GM18868 (cell line): ENCODE results near the gene FBXO9.

Experiments
- ATAC-seq: cut with Tn5 transposase; IDR thresholded peaks from one replicate; pipeline ENCODE4 v1.9.1; 2021; ENCODE audit warnings: mild to moderate bottlenecking, moderate library complexity; ENCODE audit not compliant: unreplicated experiment

Gene FBXO9

DNA sequence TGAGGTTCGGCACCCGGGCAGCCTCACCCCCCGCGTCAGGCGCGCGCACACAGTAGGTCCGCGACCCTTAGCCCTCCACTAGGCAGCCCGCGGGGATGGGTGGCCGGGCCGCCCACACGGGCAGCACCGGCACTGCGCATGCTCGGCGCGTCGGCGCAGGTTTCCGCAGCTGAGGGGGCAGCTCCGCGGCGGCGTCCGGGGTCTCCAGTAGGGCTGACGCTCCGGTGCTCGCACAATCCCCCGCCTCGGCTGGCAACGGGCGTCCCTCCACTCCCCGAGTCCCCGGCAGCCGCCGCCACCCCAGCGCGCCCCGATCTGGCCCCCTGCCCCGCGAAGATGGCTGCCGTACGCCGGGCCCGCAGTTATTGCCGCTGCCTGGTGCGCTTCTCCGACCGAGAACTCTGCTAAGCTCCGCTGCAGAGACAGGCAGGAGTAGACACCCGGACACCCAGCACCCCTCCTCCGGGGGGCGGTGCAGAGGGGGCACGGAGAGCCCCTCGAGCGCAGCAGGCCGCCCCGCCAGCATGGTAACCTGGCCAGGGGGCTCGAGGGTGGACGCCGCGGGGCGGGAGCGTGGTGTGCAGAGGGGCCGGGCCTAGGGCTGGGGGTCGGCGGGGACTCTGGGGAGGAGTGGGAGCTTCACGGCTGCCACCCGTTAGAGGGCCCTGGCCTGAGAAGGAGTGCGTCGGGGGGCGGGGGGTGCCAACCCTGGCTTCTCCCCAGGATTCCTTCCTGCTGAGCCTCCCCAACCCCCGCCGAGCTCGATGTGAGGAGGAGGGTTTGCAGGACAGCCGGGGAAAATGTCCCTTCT is at the start of gene FBXO9:
FBXO9 (plus strand) TSS at position 139 of the 811 bp plus-strand sequence; CDS start at position 525, 386 bp downstream.
- ATAC-seq, result peak; percentile 42

- no peak for ATAC-seq
Observed at GRCh38 chr6:53015486-53015885, 49.7 kb upstream of the FBXO9 start.

- no peak for ATAC-seq
Observed at GRCh38 chr6:53018446-53018845, 46.8 kb upstream of the FBXO9 start.

- no peak for ATAC-seq
Observed at GRCh38 chr6:53020005-53020744, 45.0 kb upstream of the FBXO9 start.

- ATAC-seq, result no peak
Observed at GRCh38 chr6:53023323-53023722, 41.9 kb upstream of the FBXO9 start.

GRCh38 chr6:53026526-53026925 is 38.7 kb upstream of the FBXO9 start:
- ATAC-seq, result no peak

DNA sequence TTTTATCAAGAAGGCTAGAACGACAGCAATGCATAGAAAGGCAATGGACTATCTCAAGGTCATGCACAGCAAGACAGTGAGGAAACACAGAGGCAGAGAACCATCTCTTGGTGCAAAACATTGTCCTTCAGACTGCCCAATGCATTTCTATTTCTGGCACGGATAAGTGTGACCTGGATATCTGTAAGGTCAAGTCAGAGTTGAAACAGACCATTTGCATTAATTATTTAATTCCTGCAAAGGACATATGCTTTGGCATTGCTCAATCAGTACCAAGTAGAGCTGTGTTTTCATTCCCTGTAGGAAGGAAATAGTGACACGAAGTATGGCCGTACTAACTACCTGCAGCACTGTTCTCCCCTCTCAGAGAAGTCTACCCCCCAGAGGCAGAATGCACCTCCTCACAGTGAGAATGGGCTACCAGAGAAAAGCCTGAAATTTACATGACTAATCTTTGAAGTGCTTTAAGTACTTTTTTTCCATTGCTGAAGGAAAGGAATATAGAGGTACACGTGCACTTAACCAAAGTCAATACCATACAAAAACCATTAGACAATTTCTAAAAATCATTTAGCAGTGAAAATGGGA is 38.0 kb upstream of the FBXO9 start:
- no peak for ATAC-seq

DNA sequence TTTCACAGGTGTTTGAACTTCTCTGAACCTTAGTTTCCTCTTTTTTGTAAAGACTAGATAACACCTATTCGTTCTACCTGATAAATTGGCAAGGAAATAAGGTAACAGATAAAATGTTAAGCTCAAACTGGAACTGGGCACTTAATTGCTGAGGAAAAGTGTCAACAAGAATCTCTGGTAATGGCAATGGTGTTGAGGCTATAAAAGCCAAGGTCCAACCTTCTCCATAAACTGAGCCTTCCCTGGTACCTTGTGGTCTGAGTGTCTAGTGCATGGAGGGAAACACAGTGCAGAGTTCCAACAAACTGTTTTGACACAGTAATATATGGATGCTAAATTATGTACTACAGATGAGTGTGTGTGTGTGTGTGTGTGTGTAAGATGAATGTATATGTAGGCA is 36.7 kb upstream of the FBXO9 start:
- no peak for ATAC-seq

DNA sequence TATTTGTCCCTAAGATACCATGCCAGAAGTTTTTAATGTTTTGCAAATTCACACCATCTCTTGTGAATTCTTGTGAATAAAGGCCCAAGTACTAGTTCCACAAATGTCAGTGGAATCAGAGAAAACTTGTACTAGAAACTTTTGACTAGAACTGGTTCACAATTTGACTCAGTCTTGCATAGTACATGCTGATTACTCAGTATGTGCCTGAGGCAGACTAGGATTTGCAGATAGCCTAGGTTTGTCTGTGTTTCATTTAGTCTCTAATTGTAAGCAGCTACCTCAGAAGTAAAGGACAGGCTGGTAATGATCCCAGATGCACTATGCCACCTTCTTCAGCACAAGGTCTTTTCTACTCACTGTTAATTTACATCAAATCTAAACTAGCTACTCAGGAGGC is 35.9 kb upstream of the FBXO9 start:
- no peak for ATAC-seq

DNA sequence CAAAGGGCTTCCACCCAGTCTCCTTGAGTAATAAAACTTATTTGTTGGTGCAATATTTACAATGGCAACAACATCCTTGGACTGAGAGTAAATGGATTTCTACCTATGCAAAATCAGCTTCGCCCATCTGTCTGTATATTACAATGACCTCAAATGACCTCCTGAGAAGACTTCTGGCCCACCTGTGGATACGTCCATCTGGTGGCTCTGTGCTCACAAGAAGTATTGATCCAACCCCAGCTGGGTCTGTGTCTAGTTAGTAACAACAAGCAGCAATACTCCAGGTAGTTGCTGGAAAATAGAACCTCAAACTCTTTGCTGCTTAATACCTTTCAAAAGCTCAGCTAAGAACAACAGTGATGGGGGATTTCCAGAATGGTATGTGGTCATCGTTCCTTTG is 35.4 kb upstream of the FBXO9 start:
- no peak for ATAC-seq

- no peak for ATAC-seq
Observed at GRCh38 chr6:53031281-53031680, 33.9 kb upstream of the FBXO9 start.

DNA sequence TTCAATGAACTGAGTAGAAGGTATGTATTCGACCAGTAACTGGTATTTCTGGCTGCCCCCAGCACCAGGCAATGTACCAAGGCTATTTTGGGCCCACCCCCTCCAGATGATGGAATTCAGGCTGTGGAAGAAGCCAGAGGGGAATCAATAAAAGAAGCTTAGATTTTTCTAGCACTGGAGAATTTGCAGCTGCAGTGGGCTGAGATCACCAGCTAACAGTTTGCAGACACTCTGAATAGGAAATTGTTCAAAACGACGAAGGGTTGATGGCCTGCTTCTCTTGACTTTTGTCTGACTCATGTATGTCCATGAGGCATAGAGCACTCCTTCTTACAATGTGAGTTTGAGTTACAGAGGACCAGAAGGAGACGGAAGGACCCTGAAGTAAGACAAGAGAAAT is 32.4 kb upstream of the FBXO9 start:
- no peak for ATAC-seq

DNA sequence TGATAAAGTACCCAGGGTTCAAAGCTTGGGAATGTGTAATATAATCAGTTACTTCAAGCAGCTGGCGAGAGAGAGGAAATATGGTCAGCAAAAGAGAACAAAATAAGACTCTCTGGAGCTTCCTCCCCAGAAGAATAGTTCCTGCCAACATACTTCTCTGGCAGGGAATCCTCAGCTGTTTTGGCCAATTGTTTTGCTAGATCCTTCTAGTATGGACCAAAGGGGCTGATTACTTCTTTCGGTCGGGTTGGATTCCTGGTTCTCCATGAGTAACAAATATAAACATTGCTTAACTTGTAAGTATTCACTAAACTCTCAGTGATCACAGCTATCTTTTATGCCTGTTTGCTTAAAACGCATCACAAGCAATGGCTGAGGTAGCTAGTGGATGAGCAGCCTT is 31.4 kb upstream of the FBXO9 start:
- no peak for ATAC-seq

GRCh38 chr6:53035549-53036213 is 29.5 kb upstream of the FBXO9 start:
- no peak for ATAC-seq

DNA sequence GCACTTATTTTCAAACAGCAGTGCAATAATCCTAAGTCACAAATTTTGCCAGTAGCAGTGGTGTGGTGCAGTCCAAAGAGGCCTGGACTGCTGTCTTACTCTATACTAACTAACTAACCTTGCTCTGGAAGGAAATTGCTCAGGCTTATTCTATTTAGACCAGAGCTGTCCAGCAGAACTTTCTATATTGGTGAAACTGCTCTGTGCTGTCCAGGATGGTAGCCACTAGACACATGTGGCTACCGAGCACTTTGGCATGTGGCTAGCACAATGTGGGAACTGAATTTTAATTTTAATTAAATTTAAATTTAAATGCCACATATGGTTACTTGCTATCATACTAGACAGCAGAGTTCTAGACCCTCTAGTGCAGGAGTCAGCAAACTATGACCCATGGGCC is 27.1 kb upstream of the FBXO9 start:
- ATAC-seq, result no peak

- no peak for ATAC-seq
Observed at GRCh38 chr6:53038596-53038995, 26.6 kb upstream of the FBXO9 start.

- no peak for ATAC-seq
Observed at GRCh38 chr6:53041356-53041755, 23.8 kb upstream of the FBXO9 start.

- no peak for ATAC-seq
Observed at GRCh38 chr6:53042112-53042511, 23.1 kb upstream of the FBXO9 start.

DNA sequence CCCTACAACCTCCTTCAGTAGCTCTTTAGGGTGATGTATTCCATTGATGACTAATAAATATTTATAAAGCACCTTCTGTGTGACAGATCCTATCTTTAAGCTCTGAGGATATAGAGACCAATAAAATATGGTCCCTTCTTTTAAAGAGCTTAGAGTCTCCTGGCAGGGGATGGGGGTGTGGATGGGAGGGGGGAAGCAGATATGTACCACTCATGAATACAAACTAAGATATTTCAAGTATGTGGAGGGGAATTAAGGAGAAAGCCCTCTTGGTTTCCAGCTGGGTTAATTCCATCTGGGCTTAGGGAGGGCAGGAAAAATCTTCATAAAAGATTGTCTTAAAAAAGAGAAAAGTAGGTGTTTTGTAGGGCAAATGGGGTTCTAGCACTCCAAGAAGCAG is 21.6 kb upstream of the FBXO9 start:
- no peak for ATAC-seq

DNA sequence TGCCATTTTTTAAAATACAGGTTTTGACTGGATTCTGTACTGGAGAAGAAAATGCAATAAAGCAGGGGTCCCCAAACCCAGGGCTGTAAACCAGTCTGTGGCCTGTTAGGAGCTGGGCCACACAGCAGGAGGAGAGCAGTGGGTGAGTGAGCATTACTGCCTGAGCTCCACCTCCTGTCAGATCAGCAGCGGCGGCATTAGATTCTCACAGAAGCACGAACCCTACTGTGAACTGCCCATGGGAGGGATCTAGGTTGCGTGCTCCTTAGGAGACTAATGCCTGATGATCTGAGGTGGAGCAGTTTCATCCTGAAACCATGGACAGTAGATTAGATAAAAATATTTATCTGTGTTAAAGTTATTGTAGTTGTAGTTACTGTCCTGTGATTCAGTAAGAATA is 21.1 kb upstream of the FBXO9 start:
- no peak for ATAC-seq

DNA sequence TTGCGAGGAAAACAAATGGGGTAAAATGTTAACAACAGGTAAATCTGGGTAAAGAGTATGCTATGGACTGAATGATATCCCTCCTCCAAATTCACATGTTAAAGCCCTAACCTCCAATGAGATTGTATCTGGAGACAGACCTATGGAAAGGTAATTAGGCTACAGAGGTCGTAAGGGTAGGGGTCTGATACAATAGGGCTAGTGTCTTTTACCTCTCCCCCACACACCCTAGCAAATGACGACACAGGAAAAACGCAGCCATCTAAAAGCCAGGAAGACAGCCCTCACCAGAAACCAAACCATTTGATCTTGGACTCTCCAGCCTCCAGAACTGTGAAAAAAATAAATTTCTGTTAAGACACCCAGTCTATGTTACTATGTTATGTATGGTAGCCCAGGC is 20.6 kb upstream of the FBXO9 start:
- no peak for ATAC-seq
